Peyer's patch (tissue), 4 donors: ENCODE results near the gene QTRT2. TPM values are rescaled to one million over a fixed set of nuclear protein-coding genes. Genes with fewer than 3 reads are reported as not detected.

Source experiments
- DNase-seq, 3 donors: peaks; one replicate each; pipeline ENCODE4 v3.0.0-alpha.2; 2017 to 2019
- H3K27ac ChIP-seq, 4 donors: fragments of 200-600 bp; sonication (generic); one replicate each; pipeline ENCODE4 v1.5.1; 2016 to 2019
- H3K27me3 ChIP-seq, 2 donors: fragments of 200-600 bp; sonication (generic); one replicate each; pipeline ENCODE4 v1.5.1; 2019
- H3K36me3 ChIP-seq, 3 donors: fragments of 200-600 bp; sonication (generic); one replicate each; pipeline ENCODE4 v1.5.1; 2016 to 2019
- H3K4me1 ChIP-seq, 4 donors: fragments of 200-600 bp; sonication (generic); one replicate each; pipeline ENCODE4 v1.5.1; 2016 to 2019
- H3K4me3 ChIP-seq, 4 donors: fragments of 200-600 bp; sonication (generic); 1 replicate in 3 of 4; 2 replicates in 1 of 4; pipeline ENCODE4 v1.5.1; 2016 to 2019; ENCODE audit warnings: mild to moderate bottlenecking in 1 of 4
- H3K9me3 ChIP-seq, 4 donors: fragments of 200-600 bp; sonication (generic); one replicate each; pipeline ENCODE4 v1.5.1; 2016 to 2019; ENCODE audit warnings: mild to moderate bottlenecking in 1 of 4
- POLR2A ChIP-seq, 2 donors: fragments of 450-650 bp; IDR thresholded peaks; one replicate each; pipeline ENCODE4 v1.5.1; 2017; ENCODE audit warnings: antibody characterized with exemption in 2 of 2, mild to moderate bottlenecking in 2 of 2, moderate library complexity in 2 of 2
- total RNA-seq, 4 donors: library from RNA; depleted of rRNA; stranded (reverse); fragments of >200 nt; gene quantifications; one replicate each; pipeline ENCODE4 v1.1.0, GENCODE V29; 2016
- TF ChIP-seq, protein P1 (sequence below), 6 experiments: fragments of 450-650 bp in 4 of 6; fragments of 200-600 bp in 2 of 6; sonication (generic) in 1 of 6; IDR thresholded peaks; one replicate each; pipeline ENCODE4 v1.5.1; 2017 to 2019; ENCODE audit warnings: antibody characterized with exemption in 6 of 6, mild to moderate bottlenecking in 3 of 6, moderate library complexity in 1 of 6

Gene QTRT2
- total RNA-seq, 4 donors from 2014 or later = 12.2 to 44.2 (median 26.2) TPM

DNA sequence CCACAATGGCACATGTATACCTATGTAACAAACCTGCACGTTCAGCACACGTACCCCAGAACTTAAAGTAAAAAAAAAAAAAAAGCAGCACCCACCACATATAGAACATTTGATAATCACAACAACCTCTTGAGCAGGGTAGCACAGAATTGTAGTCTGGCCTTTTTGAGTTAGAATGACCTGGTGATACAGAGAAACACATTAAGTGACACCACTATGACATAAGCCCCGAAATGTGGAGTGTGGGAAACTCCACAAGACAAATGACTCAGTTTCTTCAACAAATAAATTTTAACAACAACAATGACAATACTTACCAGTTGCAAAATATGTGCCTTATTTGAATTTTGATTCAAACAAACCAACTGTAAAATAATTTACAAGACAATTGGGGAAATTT lies 76.0 kb downstream of the QTRT2 start:
- Histone ChIP-seq H3K4me3 (no peak overlapping the region), H3K4me1 (no peaks in the 10 kb centered on the region), H3K36me3 (no peaks in the 10 kb centered on the region)

DNA sequence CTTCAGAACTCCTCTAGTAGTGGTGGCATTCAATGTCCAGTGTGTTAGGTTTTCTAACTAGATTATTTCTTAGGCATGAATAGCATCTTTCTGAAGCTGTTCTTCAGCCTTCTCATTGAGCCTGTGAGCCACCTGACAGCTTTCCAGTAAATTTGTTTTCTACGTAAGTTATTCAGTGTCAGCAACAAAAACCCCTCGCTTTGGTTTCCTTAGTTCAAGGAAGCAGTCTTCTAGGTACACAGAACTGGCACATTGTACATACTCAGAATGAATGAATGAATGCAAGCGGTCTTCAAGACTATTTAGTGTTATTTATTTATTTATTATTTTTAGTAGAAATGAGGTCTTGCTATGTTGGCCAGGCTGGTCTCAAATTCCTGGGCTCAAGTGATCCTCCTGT lies 77.4 kb downstream of the QTRT2 start:
- Histone ChIP-seq H3K9me3 (no peaks in the 10 kb centered on the region), H3K4me1 (no peaks in the 10 kb centered on the region), H3K27me3 (no peaks in the 10 kb centered on the region), H3K4me3 (no peak overlapping the region), H3K27ac (no peak overlapping the region), H3K36me3 (no peaks in the 10 kb centered on the region)
- DNase-seq = no peak
- TF ChIP-seq, protein P1, sequence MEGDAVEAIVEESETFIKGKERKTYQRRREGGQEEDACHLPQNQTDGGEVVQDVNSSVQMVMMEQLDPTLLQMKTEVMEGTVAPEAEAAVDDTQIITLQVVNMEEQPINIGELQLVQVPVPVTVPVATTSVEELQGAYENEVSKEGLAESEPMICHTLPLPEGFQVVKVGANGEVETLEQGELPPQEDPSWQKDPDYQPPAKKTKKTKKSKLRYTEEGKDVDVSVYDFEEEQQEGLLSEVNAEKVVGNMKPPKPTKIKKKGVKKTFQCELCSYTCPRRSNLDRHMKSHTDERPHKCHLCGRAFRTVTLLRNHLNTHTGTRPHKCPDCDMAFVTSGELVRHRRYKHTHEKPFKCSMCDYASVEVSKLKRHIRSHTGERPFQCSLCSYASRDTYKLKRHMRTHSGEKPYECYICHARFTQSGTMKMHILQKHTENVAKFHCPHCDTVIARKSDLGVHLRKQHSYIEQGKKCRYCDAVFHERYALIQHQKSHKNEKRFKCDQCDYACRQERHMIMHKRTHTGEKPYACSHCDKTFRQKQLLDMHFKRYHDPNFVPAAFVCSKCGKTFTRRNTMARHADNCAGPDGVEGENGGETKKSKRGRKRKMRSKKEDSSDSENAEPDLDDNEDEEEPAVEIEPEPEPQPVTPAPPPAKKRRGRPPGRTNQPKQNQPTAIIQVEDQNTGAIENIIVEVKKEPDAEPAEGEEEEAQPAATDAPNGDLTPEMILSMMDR (IDR thresholded peaks at IDR 0.05) = no peak
- no peak for TF ChIP-seq POLR2A (IDR thresholded peaks at IDR 0.05)

More for the DNA sequence above, 76.0 kb downstream of the QTRT2 start:
- Histone ChIP-seq H3K9me3 (no peaks in the 10 kb centered on the region), H3K27me3 (no peaks in the 10 kb centered on the region), H3K27ac (no peak overlapping the region)
- no peak for TF ChIP-seq POLR2A (IDR thresholded peaks at IDR 0.05)
- TF ChIP-seq, protein P1 (IDR thresholded peaks at IDR 0.05) = no peak
- no peak for DNase-seq

Other genes starting within 250 kb of the QTRT2 start
- 10 to 100 TPM; 20.6 to 48.0 (median 30.0) TPM for gene GRAMD1C, start 217.9 kb upstream of the QTRT2 start, total RNA-seq
- 10 to 100 TPM; 15.7 to 27.2 (median 25.2) TPM for gene ZDHHC23, start 108.7 kb upstream of the QTRT2 start, total RNA-seq
- 10 to 100 TPM in 1 of 4 donors, 1 to 10 TPM in 3; 3.3 to 25.6 (median 7.4) TPM for gene CCDC191, start 211 bp upstream of the QTRT2 start, total RNA-seq
- not detected for gene DRD3, start 122.3 kb downstream of the QTRT2 start, total RNA-seq
- gene ZNF80, start 180.8 kb downstream of the QTRT2 start, total RNA-seq = not detected
- gene TIGIT, start 237.3 kb downstream of the QTRT2 start, total RNA-seq = 1 to 10 TPM in 2 of 4 donors, under 1 TPM in 1, not detected in 1; 0.35 to 5.0 (median 2.5) TPM